H9 (cell line): ENCODE data around the gene ANO2. TPM values are rescaled to one million over a fixed set of nuclear protein-coding genes. Genes with fewer than 3 reads are reported as not detected.

Experiments used
- DNase-seq: peaks from one replicate; pipeline ENCODE4 v3.0.0-alpha.2; 2017
- H2AFZ ChIP-seq: one replicate; pipeline ENCODE4 v1.6.1; 2013; ENCODE audit warnings: mild to moderate bottlenecking, low read length, control low read depth, moderate library complexity
- H2AK5ac ChIP-seq: 2 replicates; pipeline ENCODE4 v1.6.1; 2013; ENCODE audit warnings: low read length, control low read depth, mixed read lengths; ENCODE audit not compliant: insufficient read length
- H2BK120ac ChIP-seq: one replicate; pipeline ENCODE4 v1.6.1; 2013; ENCODE audit warnings: low read depth, mild to moderate bottlenecking, low read length, control low read depth, inconsistent platforms; ENCODE audit not compliant: poor library complexity, severe bottlenecking
- H2BK12ac ChIP-seq: 2 replicates; pipeline ENCODE4 v1.6.1; 2013; ENCODE audit warnings: low read length, control low read depth, mixed read lengths, low read depth; ENCODE audit not compliant: insufficient read length
- H2BK15ac ChIP-seq: 2 replicates; pipeline ENCODE4 v1.6.1; 2013; ENCODE audit warnings: low read depth, low read length, control low read depth
- H2BK20ac ChIP-seq: one replicate; pipeline ENCODE4 v1.6.1; 2013; ENCODE audit warnings: low read depth, mild to moderate bottlenecking, low read length, control low read depth, inconsistent platforms; ENCODE audit not compliant: poor library complexity, severe bottlenecking
- H2BK5ac ChIP-seq: 2 replicates; pipeline ENCODE4 v1.6.1; 2013; ENCODE audit warnings: low read length, control low read depth, mixed read lengths; ENCODE audit not compliant: insufficient read length
- H3K14ac ChIP-seq: 2 replicates; pipeline ENCODE4 v1.6.1; 2013; ENCODE audit warnings: low read length, control low read depth; ENCODE audit not compliant: insufficient read depth
- H3K18ac ChIP-seq: 2 replicates; pipeline ENCODE4 v1.6.1; 2013; ENCODE audit warnings: low read depth, mild to moderate bottlenecking, mixed read lengths, low read length, control low read depth; ENCODE audit not compliant: insufficient read length
- H3K23ac ChIP-seq: 2 replicates; pipeline ENCODE4 v1.6.1; 2013; ENCODE audit warnings: low read length, control low read depth, mixed read lengths, low read depth; ENCODE audit not compliant: insufficient read length
- H3K23me2 ChIP-seq: 2 replicates; pipeline ENCODE4 v1.6.1; 2013; ENCODE audit warnings: low read depth, mild to moderate bottlenecking, mixed read lengths, low read length, control low read depth; ENCODE audit not compliant: insufficient read length, poor library complexity, severe bottlenecking
- H3K27ac ChIP-seq: 2 replicates; pipeline ENCODE4 v1.5.1; 2013; ENCODE audit warnings: low read length, control low read depth, mixed read lengths, low read depth; ENCODE audit not compliant: insufficient read length
- H3K27me3 ChIP-seq: 2 replicates; pipeline ENCODE4 v1.6.1; 2013; ENCODE audit warnings: low read length, control low read depth, inconsistent platforms; ENCODE audit not compliant: insufficient read depth
- H3K4ac ChIP-seq: 2 replicates; pipeline ENCODE4 v1.6.1; 2013; ENCODE audit warnings: low read depth, mild to moderate bottlenecking, control low read depth, inconsistent platforms, low read length, moderate library complexity
- H3K4me1 ChIP-seq: 2 replicates; pipeline ENCODE4 v1.6.1; 2013; ENCODE audit warnings: low read length, control low read depth, inconsistent platforms; ENCODE audit not compliant: insufficient read depth
- H3K4me2 ChIP-seq: 2 replicates; pipeline ENCODE4 v1.6.1; 2013; ENCODE audit warnings: low read length, control low read depth, mixed read lengths; ENCODE audit not compliant: insufficient read length, insufficient read depth
- H3K56ac ChIP-seq: 2 replicates; pipeline ENCODE4 v1.6.1; 2013; ENCODE audit warnings: low read depth, mild to moderate bottlenecking, mixed read lengths, low read length, control low read depth; ENCODE audit not compliant: insufficient read length
- H3K79me1 ChIP-seq: 2 replicates; pipeline ENCODE4 v1.6.1; 2013; ENCODE audit warnings: low read depth, mild to moderate bottlenecking, moderate library complexity, low read length, control low read depth, inconsistent platforms; ENCODE audit not compliant: insufficient read depth, poor library complexity, severe bottlenecking
- H3K79me2 ChIP-seq: 2 replicates; pipeline ENCODE4 v1.6.1; 2013; ENCODE audit warnings: low read length, control low read depth, inconsistent platforms; ENCODE audit not compliant: insufficient read depth
- H3K9ac ChIP-seq: 2 replicates; pipeline ENCODE4 v1.6.1; 2013; ENCODE audit warnings: low read length, control low read depth, mixed read lengths; ENCODE audit not compliant: insufficient read length; ENCODE audit errors: extremely low read depth
- H3K9me3 ChIP-seq: one replicate; pipeline ENCODE4 v1.6.1; 2013; ENCODE audit warnings: low read depth, low read length, inconsistent platforms; ENCODE audit not compliant: control insufficient read depth
- H3T11ph ChIP-seq: one replicate; pipeline ENCODE4 v1.6.1; 2013; ENCODE audit warnings: mild to moderate bottlenecking, low read length, control low read depth, inconsistent platforms
- H4K20me1 ChIP-seq: one replicate; pipeline ENCODE4 v1.6.1; 2013; ENCODE audit not compliant: control insufficient read depth, insufficient read length, insufficient read depth
- H4K5ac ChIP-seq: 2 replicates; pipeline ENCODE4 v1.6.1; 2013; ENCODE audit warnings: low read depth, mild to moderate bottlenecking, mixed read lengths, low read length, control low read depth; ENCODE audit not compliant: insufficient read length
- H4K8ac ChIP-seq: replicated peaks from 2 replicates; pipeline ENCODE4 v1.6.1; 2013; ENCODE audit warnings: low read length, control low read depth, mixed read lengths, low read depth; ENCODE audit not compliant: insufficient read length
- H4K91ac ChIP-seq: 2 replicates; pipeline ENCODE4 v1.6.1; 2013; ENCODE audit warnings: low read depth, mild to moderate bottlenecking, moderate library complexity, mixed read lengths, low read length, control low read depth; ENCODE audit not compliant: insufficient read length
- H3K27ac Mint-ChIP-seq, 3 experiments: 2 replicates in 2 of 3; 3 replicates in 1 of 3; pipeline ENCODE4 v1.8.0; 2020 to 2021; ENCODE audit warnings: mixed read lengths in 3 of 3, mild to moderate bottlenecking in 1 of 3, moderate library complexity in 1 of 3
- H3K27me3 Mint-ChIP-seq: 2 replicates; pipeline ENCODE4 v1.8.0; 2021; ENCODE audit warnings: low read depth, mild to moderate bottlenecking, moderate library complexity, mixed read lengths
- H3K36me3 Mint-ChIP-seq, 3 experiments: 2 replicates in 2 of 3; 3 replicates in 1 of 3; pipeline ENCODE4 v1.8.0; 2020 to 2021; ENCODE audit warnings: low read depth in 3 of 3, mixed read lengths in 3 of 3; ENCODE audit not compliant: insufficient read depth in 1 of 3
- H3K4me1 Mint-ChIP-seq, 2 experiments: 2 replicates each; pipeline ENCODE4 v1.8.0; 2020; ENCODE audit warnings: mixed read lengths in 2 of 2
- H3K4me3 Mint-ChIP-seq, 2 experiments: 2 replicates in 1 of 2; 3 replicates in 1 of 2; pipeline ENCODE4 v1.8.0; 2020 to 2021; ENCODE audit warnings: mild to moderate bottlenecking in 2 of 2, mixed read lengths in 2 of 2, moderate library complexity in 1 of 2
- H3K9me3 Mint-ChIP-seq, 2 experiments: 2 replicates in 1 of 2; 3 replicates in 1 of 2; pipeline ENCODE4 v1.8.0; 2020; ENCODE audit warnings: mild to moderate bottlenecking in 2 of 2, mixed read lengths in 2 of 2, moderate library complexity in 1 of 2
- CTCF ChIP-seq: fragments of 200-600 bp; sonication (generic); conservative IDR thresholded peaks from 3 replicates; pipeline ENCODE4 v1.8.0; 2021; ENCODE audit warnings: antibody characterized with exemption, mild to moderate bottlenecking
- WGBS: extraction: QIAGEN DNeasy Blood & Tissue Kit; methylation state at CpG from one replicate; pipeline ENCODE4 v1.1.7; 2013; ENCODE audit warnings: missing lambda C conversion rate, low lambda C conversion rate, mixed read lengths; ENCODE audit not compliant: insufficient read length; ENCODE audit errors: extremely low coverage; 5-methylcytosine and 5-hydroxymethylcytosine counted together
- total RNA-seq: library from RNA; stranded (reverse); gene quantifications from 2 replicates; pipeline ENCODE4 v1.2.1, GENCODE V29; 2021

The ANO2 gene
- total RNA-seq, 1 experiment from 2014 or later: 3.8 TPM

GRCh38 chr12:5546616-5547015 lies 398.4 kb downstream of the ANO2 start:
- Histone ChIP-seq H3K27me3 (no peaks in the 10 kb centered on the region), H4K20me1 (no peaks in the 10 kb centered on the region), H2BK120ac (no peak overlapping the region), H3K9me3 (no peaks in the 10 kb centered on the region), H3K56ac (no peak overlapping the region), H2AFZ (no peak overlapping the region), H4K5ac (no peak overlapping the region), H3K4ac (no peak overlapping the region), H2BK15ac (no peak overlapping the region), H3K9ac (no peak overlapping the region), H3K18ac (no peak overlapping the region), H2BK12ac (no peak overlapping the region), H4K91ac (no peak overlapping the region), H3K14ac (no peak overlapping the region), H2AK5ac (no peak overlapping the region), H3K23me2 (no peaks in the 10 kb centered on the region), H3K23ac (no peak overlapping the region), H3K27ac (no peak overlapping the region), H3K79me2 (no peaks in the 10 kb centered on the region), H2BK5ac (no peak overlapping the region), H3T11ph (no peak overlapping the region), H3K79me1 (no peaks in the 10 kb centered on the region), H3K4me2 (no peak overlapping the region), H4K8ac (no peak overlapping the region), H3K4me1 (no peaks in the 10 kb centered on the region; the same call in 1 of the 2 replicates), H2BK20ac (no peak overlapping the region)
- DNase-seq: no peak
- WGBS: no CpG with 5 or more reads among the region's 6 CpGs
- no peak for TF ChIP-seq CTCF
- Mint-ChIP-seq H3K27ac (no peak overlapping the region), H3K9me3 (peaks cover 6 to 18% of the 10 kb centered on the region in 2 experiments; a peak in 4 of 5 replicates), H3K4me1 (peaks cover 4 to 5% of the 10 kb centered on the region in 2 experiments; a peak in 3 of 4 replicates), H3K4me3 (no peak overlapping the region), H3K27me3 (peaks cover 14% of the 10 kb centered on the region), H3K36me3 (peaks cover 0 to 7% (median 0%) of the 10 kb centered on the region in 3 experiments; a peak in 2 of 7 replicates)
